Neuron (in vitro differentiated cells): ENCODE results near the gene GNPAT.

Experiments
- H2AFZ ChIP-seq: one replicate; pipeline ENCODE4 v1.6.1; 2013; ENCODE audit warnings: low read depth, mild to moderate bottlenecking, inconsistent platforms, low read length, moderate library complexity
- H3K27me3 ChIP-seq: one replicate; pipeline ENCODE4 v1.6.1; 2013; ENCODE audit warnings: low read length; ENCODE audit not compliant: insufficient read depth
- H3K36me3 ChIP-seq: one replicate; pipeline ENCODE4 v1.6.1; 2013; ENCODE audit warnings: low read length; ENCODE audit not compliant: insufficient read depth
- H3K4me1 ChIP-seq: one replicate; pipeline ENCODE4 v1.6.1; 2013; ENCODE audit warnings: low read length; ENCODE audit not compliant: insufficient read depth
- H3K4me3 ChIP-seq: 2 replicates; pipeline ENCODE4 v1.5.1; 2013; ENCODE audit warnings: mild to moderate bottlenecking, low read length, moderate library complexity
- H3K9me3 ChIP-seq: one replicate; pipeline ENCODE4 v1.6.1; 2013; ENCODE audit warnings: low read length

GNPAT gene

GRCh38 chr1:231238298-231238697 is 2.7 kb upstream of the GNPAT start:
- H3K36me3 ChIP-seq: peaks cover 24% of the 10 kb centered on the region
- no peak overlapping the region for H2AFZ ChIP-seq

GRCh38 chr1:231240531-231240882 is 505 bp upstream of the GNPAT start:
- Histone ChIP-seq H2AFZ (peak overlapping the region; percentile 82), H3K9me3 (no peaks in the 10 kb centered on the region), H3K36me3 (peaks cover 27% of the 10 kb centered on the region), H3K4me1 (peaks cover 20% of the 10 kb centered on the region), H3K27me3 (no peaks in the 10 kb centered on the region), H3K4me3 (peak overlapping the region; percentile 94)

More at GRCh38 chr1:231238298-231238697, 2.7 kb upstream of the GNPAT start:
- Histone ChIP-seq H3K27me3 (no peaks in the 10 kb centered on the region), H3K9me3 (no peaks in the 10 kb centered on the region), H3K4me3 (no peak overlapping the region), H3K4me1 (peaks cover 20% of the 10 kb centered on the region)

GRCh38 chr1:231241750-231242149 is 738 bp downstream of the GNPAT start:
- peaks cover 31% of the 10 kb centered on the region for H3K36me3 ChIP-seq
- H3K27me3 ChIP-seq: no peaks in the 10 kb centered on the region
- peak overlapping the region; percentile 82 for H2AFZ ChIP-seq
- H3K4me1 ChIP-seq: peaks cover 20% of the 10 kb centered on the region
- H3K4me3 ChIP-seq: peak overlapping the region; percentile 94
- H3K9me3 ChIP-seq: no peaks in the 10 kb centered on the region

DNA sequence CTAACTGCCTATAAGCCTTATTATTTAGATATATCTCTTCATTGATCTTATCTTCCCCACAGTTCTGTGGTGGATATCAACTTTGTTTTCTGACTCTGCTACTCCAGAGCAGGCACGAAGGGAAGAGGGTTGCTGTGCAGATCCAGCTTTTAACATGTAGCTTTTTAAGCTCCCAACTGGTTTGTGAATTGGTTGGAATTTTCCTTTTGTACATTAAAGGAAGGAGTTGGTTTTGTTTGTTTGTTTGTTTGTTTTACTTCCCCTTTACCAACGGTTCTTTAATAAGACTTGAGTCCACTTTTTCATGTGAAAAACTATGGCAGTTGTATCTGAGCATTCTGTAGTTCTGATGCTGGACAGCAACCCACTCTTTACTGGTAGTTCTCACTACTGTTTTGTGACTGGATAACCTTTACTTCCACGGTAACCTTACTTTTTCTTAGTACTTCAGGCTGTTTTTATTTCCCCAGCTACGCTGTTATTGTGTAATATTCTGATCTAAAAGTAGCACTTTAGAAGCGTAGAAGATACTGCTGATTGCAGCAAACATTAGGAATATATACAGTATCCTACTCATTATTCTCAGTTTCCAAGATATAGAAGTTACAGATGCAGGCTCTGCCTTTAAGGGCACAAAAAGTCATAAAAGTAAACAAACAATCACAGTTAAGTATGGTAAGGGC is 1.6 kb downstream of the GNPAT start:
- Histone ChIP-seq H3K4me1 (peaks cover 20% of the 10 kb centered on the region), H3K36me3 (peaks cover 26% of the 10 kb centered on the region), H2AFZ (no peak overlapping the region), H3K4me3 (peak overlapping the region; percentile 94), H3K27me3 (no peaks in the 10 kb centered on the region), H3K9me3 (no peaks in the 10 kb centered on the region)

DNA sequence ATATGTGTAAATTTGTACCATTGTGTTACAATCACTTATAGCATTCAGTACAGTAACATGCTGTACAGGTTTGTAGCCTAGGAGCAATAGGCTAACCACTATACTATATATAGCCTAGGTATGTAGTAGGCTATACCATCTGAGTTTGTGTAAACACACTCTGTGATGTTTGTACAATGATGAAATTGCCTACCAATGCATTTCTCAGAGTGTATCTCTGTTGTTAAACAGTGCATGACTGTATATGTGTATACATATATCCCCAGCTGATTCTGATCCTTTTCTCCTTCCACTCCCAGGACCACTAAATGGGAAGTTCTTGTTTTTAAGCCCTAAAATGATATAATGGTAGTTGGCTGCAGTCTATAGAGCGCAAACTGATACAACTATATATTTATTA is 7.8 kb downstream of the GNPAT start:
- H3K4me1 ChIP-seq: no peaks in the 10 kb centered on the region
- peaks cover 45% of the 10 kb centered on the region for H3K36me3 ChIP-seq
- H3K9me3 ChIP-seq: peaks cover 4% of the 10 kb centered on the region
- H2AFZ ChIP-seq: no peak overlapping the region
- no peaks in the 10 kb centered on the region for H3K27me3 ChIP-seq
- H3K4me3 ChIP-seq: no peak overlapping the region

- Histone ChIP-seq H3K27me3 (no peaks in the 10 kb centered on the region), H2AFZ (no peak overlapping the region), H3K4me3 (no peak overlapping the region), H3K36me3 (peaks cover 50% of the 10 kb centered on the region), H3K4me1 (no peaks in the 10 kb centered on the region), H3K9me3 (peaks cover 12% of the 10 kb centered on the region)
Observed at GRCh38 chr1:231252336-231252735, 11.3 kb downstream of the GNPAT start.

- H3K9me3 ChIP-seq: peaks cover 48% of the 10 kb centered on the region
- peaks cover 86% of the 10 kb centered on the region for H3K36me3 ChIP-seq
Observed at GRCh38 chr1:231260351-231260750, 19.3 kb downstream of the GNPAT start.

DNA sequence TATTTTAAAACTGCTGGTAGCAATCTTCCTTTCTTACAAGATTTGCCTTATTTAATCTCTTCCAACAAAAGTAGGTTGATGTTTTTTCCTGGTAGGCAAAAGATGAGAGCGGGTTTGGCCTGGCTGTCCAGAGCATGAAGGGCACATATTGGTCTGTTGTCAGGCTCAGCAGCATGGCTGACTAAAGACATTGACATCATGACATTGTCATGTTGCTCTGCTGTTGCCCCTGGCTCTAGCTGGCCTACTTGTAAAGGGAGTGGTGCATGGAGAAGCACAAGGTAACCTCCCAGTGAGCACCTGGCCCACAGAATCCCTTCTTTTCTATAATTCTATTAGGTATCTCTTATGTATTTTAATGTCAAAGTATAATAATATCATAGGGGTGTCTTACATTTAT is 23.6 kb downstream of the GNPAT start:
- Histone ChIP-seq H2AFZ (no peak overlapping the region), H3K4me3 (no peak overlapping the region), H3K4me1 (no peaks in the 10 kb centered on the region), H3K36me3 (peaks cover 90% of the 10 kb centered on the region), H3K27me3 (no peaks in the 10 kb centered on the region), H3K9me3 (peaks cover 20% of the 10 kb centered on the region)

More at GRCh38 chr1:231260351-231260750, 19.3 kb downstream of the GNPAT start:
- H3K4me1 ChIP-seq: no peaks in the 10 kb centered on the region
- H3K4me3 ChIP-seq: no peak overlapping the region
- no peak overlapping the region for H2AFZ ChIP-seq
- H3K27me3 ChIP-seq: no peaks in the 10 kb centered on the region

GRCh38 chr1:231265379-231265778 is 24.4 kb downstream of the GNPAT start:
- peaks cover 90% of the 10 kb centered on the region for H3K36me3 ChIP-seq
- H2AFZ ChIP-seq: no peak overlapping the region
- H3K9me3 ChIP-seq: peaks cover 14% of the 10 kb centered on the region
- H3K27me3 ChIP-seq: no peaks in the 10 kb centered on the region
- H3K4me3 ChIP-seq: no peak overlapping the region
- H3K4me1 ChIP-seq: no peaks in the 10 kb centered on the region

DNA sequence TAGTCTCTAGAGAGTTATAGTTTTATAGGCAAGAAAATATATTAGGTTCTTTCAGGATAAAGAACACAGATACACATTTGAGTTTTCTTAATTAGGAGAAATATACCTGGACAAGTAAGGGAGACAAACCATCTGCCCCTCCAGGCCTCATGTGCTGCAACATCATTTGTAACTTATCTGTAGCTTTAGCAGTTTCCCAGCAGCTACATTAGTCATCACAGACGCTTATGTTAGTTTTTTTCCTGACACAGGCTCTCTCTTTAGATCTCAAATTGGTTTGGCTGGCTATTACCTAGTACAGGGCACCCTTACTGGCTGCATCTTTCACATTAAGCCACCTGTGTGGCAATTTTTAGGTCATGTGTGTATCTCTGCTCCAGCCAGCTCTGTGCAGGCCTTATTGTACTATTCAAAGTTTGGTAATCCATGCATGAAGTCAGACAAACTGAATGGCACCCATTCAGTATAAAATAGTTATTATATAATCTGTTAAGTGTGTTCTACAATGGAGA is 25.9 kb downstream of the GNPAT start:
- H2AFZ ChIP-seq: no peak overlapping the region
- peaks cover 88% of the 10 kb centered on the region for H3K36me3 ChIP-seq
- H3K4me1 ChIP-seq: no peaks in the 10 kb centered on the region
- no peaks in the 10 kb centered on the region for H3K27me3 ChIP-seq
- H3K4me3 ChIP-seq: no peak overlapping the region
- peaks cover 7% of the 10 kb centered on the region for H3K9me3 ChIP-seq

DNA sequence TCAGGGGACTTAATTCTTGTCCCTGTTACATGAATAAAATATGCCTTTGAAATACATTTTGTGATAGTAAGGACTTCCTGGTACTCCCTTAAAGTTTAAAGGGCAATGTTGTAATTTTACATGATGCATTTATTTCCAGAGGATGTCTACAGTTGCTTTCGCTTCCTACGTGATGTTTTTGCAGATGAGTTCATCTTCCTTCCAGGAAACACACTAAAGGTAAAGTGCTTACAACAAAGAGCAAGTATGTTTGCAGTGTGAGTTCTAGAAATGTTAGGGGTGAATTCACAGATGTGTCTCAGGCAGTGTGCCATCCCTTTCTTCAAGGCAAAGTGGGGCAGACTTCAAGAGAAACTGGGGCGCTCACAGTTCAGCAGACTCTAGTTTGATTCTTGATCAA is 31.2 kb downstream of the GNPAT start:
- Histone ChIP-seq H3K36me3 (peaks cover 84% of the 10 kb centered on the region), H3K9me3 (no peaks in the 10 kb centered on the region)

DNA sequence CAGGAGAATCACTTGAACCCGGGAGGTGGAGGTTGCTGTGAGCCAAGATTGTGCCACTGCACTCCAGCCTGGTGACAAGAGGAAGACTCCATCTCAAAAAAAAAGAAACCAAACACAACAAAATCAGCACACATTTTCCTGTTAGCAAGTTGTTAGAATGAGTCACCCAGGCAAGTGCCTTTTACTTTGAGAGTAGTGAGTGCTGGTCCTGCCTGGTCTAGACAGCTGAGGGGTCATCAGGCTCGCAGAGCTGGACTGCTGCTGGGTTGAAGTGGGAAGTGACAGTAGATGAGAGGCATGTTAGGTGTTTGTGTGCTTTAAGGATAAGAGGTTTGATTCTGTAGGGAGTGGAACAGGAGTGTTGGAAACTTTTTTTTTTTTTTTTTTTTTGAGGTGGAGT is 31.9 kb downstream of the GNPAT start:
- Histone ChIP-seq H3K36me3 (peaks cover 81% of the 10 kb centered on the region), H3K9me3 (no peaks in the 10 kb centered on the region), H3K4me1 (no peaks in the 10 kb centered on the region), H3K27me3 (no peaks in the 10 kb centered on the region), H2AFZ (no peak overlapping the region), H3K4me3 (no peak overlapping the region)

More for the DNA sequence above, 31.2 kb downstream of the GNPAT start:
- Histone ChIP-seq H3K4me1 (no peaks in the 10 kb centered on the region), H3K4me3 (no peak overlapping the region), H2AFZ (no peak overlapping the region), H3K27me3 (no peaks in the 10 kb centered on the region)

DNA sequence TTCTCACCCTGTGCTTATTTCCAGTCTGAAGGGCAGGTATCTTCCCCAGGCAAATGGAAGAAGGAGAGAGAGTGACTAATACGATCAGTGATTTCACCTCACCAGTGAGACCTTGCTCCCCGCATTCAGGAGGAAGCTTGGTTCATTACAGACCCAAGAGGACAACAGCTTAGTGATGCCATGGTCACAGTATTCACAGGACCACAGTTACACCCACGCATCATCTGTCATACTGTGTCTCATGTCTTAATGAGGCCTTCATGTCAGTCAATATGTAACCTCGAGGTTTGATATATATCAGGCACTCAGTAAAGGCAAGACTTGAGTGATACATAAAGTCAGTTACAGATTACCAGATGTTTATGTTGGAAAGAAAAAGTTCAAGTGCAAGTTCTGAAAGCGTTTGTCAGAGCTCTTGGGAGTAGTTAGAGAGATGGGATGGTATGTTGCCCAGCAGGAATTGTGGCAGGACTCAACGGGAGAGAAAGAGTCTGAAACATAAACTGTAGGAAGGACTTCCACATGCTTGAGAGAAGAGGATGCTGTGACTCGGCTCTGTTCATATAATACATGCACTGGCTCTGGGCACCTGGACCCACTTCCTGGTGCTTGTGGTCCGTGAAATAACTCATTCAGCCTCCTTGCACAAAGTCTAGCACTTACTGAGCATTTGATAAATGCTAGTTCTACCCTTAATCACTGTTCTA is 33.3 kb downstream of the GNPAT start:
- Histone ChIP-seq H3K36me3 (peaks cover 72% of the 10 kb centered on the region), H3K4me3 (no peak overlapping the region), H3K9me3 (no peaks in the 10 kb centered on the region), H3K27me3 (no peaks in the 10 kb centered on the region), H2AFZ (no peak overlapping the region), H3K4me1 (no peaks in the 10 kb centered on the region)
